ENCODE data around the gene INSL6. TPM values are rescaled to one million over a fixed set of nuclear protein-coding genes. Genes with fewer than 3 reads are reported as not detected.
A peak's percentile ranks its signal among the peaks of the same experiment; 100 is the strongest.

The INSL6 gene
- total and polyA plus RNA-seq, 10 of the 15 experiments (the other 5 are each of a cell fraction or from before 2014, with no cell fraction given) = 0.10 to 1.6 (median 0.84) TPM; not detected in 7

- H3K27ac ChIP-seq (ENCODE audit: control insufficient read depth, insufficient read depth) = no peak overlapping the region
- FAIRE-seq = no peak
- ChIA-PET SMC1A (ENCODE audit: uncharacterized antibody, unreplicated experiment) (interaction anchor here (1.3 to 1.6 kb wide), 3 partner anchors 9 to 412 kb away, joined by 3 to 7 read pairs (median 4); no protein-coding TSS in a partner anchor), CTCF (interaction anchor here (0.9 to 1.3 kb wide), 4 partner anchors 25 to 426 kb away, joined by 3 read pairs; no protein-coding TSS in a partner anchor), RAD21 (ENCODE audit: unreplicated experiment) (interaction anchor here (0.8 to 1.9 kb wide), 3 partner anchors 170 to 425 kb away, joined by 3 to 5 read pairs (median 3); no protein-coding TSS in a partner anchor), POLR2A (interaction anchor here (1.4 kb wide), 1 partner anchor 80 kb away, joined by 4 read pairs; no protein-coding TSS in a partner anchor)
- H3K9me3 ChIP-seq (replicated peaks; ENCODE audit: control insufficient read depth, insufficient read depth, low read length) = no peaks in the 10 kb centered on the region
- DNase-seq (ENCODE audit: low read depth, low spot score) = no peak
- no peak overlapping the region for H3K4me3 ChIP-seq
- BruUV-seq (replicated peaks) = no TSS peak
- no peaks in the 10 kb centered on the region for H3K79me2 ChIP-seq (ENCODE audit: control insufficient read depth, insufficient read depth, low read length)
- no peak overlapping the region for H3K9ac ChIP-seq (ENCODE audit: control insufficient read depth, insufficient read depth, low read length)
- H3K36me3 ChIP-seq (ENCODE audit: control insufficient read depth in 2 of 2, insufficient read depth in 2 of 2, low read length in 1 of 2) = no peaks in the 10 kb centered on the region
- peak; percentile 76 for ATAC-seq
- no peak overlapping the region; the same call in 1 of the 2 replicates for H2AFZ ChIP-seq (ENCODE audit: control insufficient read depth, low read depth, low read length)
- no peaks in the 10 kb centered on the region for H3K27me3 ChIP-seq (replicated peaks in 1 of 2; ENCODE audit: control insufficient read depth in 2 of 2, insufficient read depth in 2 of 2, low read length in 1 of 2)
- intact Hi-C loops (cut with micrococcal nuclease; ENCODE audit: unreplicated experiment) = loop anchor here (5.0 to 10.0 kb wide), 2 partner anchors 236 to 414 kb away; no protein-coding TSS in a partner anchor
- 40% methylated on average over 10 of the region's 10 CpGs for WGBS (ENCODE audit: insufficient coverage, insufficient replicate concordance, low lambda C conversion rate, missing lambda C conversion rate)
- H4K20me1 ChIP-seq (ENCODE audit: control insufficient read depth, insufficient read depth) = no peaks in the 10 kb centered on the region
- no peak overlapping the region for H3K4me2 ChIP-seq (ENCODE audit: control insufficient read depth, insufficient read depth)
- no peaks in the 10 kb centered on the region for H3K4me1 ChIP-seq (ENCODE audit: control insufficient read depth, insufficient read depth, low read length)
- in situ Hi-C loops (cut with MboI) = no loop called here
- no peak for TF ChIP-seq KDM1A (IDR thresholded peaks at IDR 0.05; ENCODE audit: borderline replicate concordance)
- no peak for TF ChIP-seq ZBTB11 (CRISPR knock-in tag; IDR thresholded peaks at IDR 0.05)
- TF ChIP-seq CREB1 (IDR thresholded peaks at IDR 0.05; ENCODE audit: low read depth) = no peak
- no peak for TF ChIP-seq ZNF687 (IDR thresholded peaks at IDR 0.05)
- no peak for TF ChIP-seq ESRRA (IDR thresholded peaks at IDR 0.05; ENCODE audit: low read length)
- no peak for TF ChIP-seq USF2 (IDR thresholded peaks at IDR 0.05; ENCODE audit: borderline replicate concordance, low read depth, low read length)
- TF ChIP-seq MTA2 (IDR thresholded peaks at IDR 0.05; ENCODE audit: low read depth) = no peak
- TF ChIP-seq YBX1 (IDR thresholded peaks at IDR 0.05) = no peak
- no peak for TF ChIP-seq ZNF217 (IDR thresholded peaks at IDR 0.05)
- no peak for TF ChIP-seq MXI1 (IDR thresholded peaks at IDR 0.05; ENCODE audit: low read depth, low read length)
- no peak for TF ChIP-seq TBL1XR1 (IDR thresholded peaks at IDR 0.05; ENCODE audit: low read depth, low read length)
- TF ChIP-seq SREBF1 (IDR thresholded peaks at IDR 0.05; ENCODE audit: low read length) = no peak
- no peak for TF ChIP-seq LARP7 (IDR thresholded peaks at IDR 0.05)
- no peak for TF ChIP-seq ZNF24 (IDR thresholded peaks at IDR 0.05)
Observed at GRCh38 chr9:5188060-5188984, 2.9 kb upstream of the INSL6 start.

Data from GM12878 (cell line).